G401 (cell line): ENCODE results near the gene AUNIP. TPM values are rescaled to one million over a fixed set of nuclear protein-coding genes. Genes with fewer than 3 reads are reported as not detected.

Experiments
- DNase-seq: peaks from one replicate; pipeline ENCODE4 v3.0.0-alpha.2; 2015; ENCODE audit warnings: low spot score
- in situ Hi-C: cut with HindIII; loops from 2 replicates; pipeline ENCODE4 v1.10.0; 2016; ENCODE audit warnings: low sequenced_read_pairs, mixed read lengths
- total RNA-seq: library from RNA; depleted of rRNA; stranded (reverse); fragments of >200 nt; shearing (Covaris generic); gene quantifications from 2 replicates; pipeline ENCODE4 v1.2.3, GENCODE V29; 2014; rRNA removed

AUNIP gene
- total RNA-seq = 28.9 and 29.4 TPM in 2 replicates

DNA sequence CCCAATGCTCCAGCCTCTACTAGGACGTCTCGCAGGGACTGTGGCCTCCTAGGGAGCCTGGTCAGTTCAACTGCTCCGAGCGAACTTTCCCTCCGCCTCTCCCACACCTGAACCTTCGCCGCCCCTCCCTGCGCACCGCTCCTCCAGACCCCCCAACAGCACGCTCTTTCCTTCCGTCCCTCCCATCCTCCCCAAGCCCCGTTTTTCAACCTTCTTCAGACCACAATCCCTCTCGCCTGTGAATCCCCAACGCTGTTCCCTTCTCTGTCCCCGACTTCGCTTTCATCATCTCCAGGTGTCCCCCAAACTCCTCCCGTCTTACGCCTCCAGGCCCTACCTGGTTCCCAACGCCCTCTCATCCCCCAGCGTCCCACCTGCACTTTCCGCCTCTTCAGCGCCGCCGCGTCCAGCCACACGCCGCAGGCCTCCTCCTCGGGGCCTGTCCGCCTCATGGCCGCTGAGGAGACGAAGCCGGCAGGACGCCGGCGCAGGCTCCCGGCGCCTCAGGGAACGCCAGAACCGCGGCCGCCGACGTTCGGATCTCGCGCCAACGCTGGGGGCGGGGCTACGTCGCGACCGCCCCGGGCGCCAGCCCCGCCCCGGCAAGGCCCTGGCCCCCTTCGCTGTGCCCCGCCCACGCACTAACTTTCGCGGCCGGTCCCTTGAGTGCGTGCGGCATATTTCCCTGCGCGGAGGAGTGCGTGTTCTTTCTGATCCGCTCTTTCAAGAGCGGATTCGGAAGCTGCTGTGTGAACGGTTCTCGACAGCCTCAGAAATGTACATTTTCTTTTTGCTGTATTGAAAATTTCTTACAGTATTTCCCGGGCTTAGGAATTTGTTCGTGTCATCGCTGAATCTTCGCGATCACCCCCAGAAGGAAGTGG lies at the start of gene AUNIP:
Gene AUNIP (minus strand): TSS at position 552 of the 884 bp plus-strand sequence. CDS start 100 bp downstream, at position 452.
- DNase-seq = peak; percentile 76
- in situ Hi-C loops = no loop called here

DNA sequence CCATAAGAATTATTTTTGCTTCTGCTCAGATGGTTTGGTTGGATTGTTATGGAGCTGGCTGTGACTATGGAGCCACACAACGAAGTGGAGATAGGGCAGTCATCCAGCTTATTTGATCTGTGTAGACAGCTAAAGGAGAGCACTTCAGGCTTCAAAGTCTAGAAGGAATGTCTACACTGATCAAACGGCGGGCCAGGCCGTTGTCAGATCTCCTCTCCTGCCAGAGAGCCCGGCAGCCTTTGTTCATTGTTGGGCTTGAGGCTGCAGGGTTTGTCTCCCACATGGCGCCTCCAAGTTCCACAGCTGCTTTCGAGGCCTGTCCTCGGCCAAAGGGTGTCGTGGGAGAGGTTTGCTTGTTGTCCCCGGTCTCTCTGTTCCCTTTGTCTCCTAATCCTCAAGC lies 49.8 kb upstream of the AUNIP start:
- in situ Hi-C loops = no loop called here
- DNase-seq = no peak

- in situ Hi-C loops = no loop called here
- no peak for DNase-seq
These were observed 48.9 kb upstream of the AUNIP start for GRCh38 chr1:25908161-25908560.

DNA sequence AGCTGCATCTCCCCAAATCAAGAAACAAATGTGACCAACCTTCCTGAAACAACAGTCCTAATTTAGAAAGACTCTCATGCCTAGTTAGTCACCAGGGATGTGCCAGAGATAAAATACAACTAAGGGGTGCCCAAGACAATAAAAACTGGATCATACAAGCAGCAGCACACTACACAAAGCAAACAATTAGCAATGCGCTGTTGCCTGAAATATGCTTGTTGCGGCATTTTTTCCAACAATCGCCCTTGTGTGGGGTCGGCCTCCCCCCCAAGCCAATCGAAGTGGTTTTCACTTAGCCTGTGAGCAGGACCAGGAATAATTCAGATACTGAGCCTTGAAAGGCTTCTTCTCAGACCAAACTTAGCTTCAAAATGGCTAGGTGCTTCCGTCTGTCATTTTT lies 48.3 kb upstream of the AUNIP start:
- in situ Hi-C loops = no loop called here
- DNase-seq = no peak

DNA sequence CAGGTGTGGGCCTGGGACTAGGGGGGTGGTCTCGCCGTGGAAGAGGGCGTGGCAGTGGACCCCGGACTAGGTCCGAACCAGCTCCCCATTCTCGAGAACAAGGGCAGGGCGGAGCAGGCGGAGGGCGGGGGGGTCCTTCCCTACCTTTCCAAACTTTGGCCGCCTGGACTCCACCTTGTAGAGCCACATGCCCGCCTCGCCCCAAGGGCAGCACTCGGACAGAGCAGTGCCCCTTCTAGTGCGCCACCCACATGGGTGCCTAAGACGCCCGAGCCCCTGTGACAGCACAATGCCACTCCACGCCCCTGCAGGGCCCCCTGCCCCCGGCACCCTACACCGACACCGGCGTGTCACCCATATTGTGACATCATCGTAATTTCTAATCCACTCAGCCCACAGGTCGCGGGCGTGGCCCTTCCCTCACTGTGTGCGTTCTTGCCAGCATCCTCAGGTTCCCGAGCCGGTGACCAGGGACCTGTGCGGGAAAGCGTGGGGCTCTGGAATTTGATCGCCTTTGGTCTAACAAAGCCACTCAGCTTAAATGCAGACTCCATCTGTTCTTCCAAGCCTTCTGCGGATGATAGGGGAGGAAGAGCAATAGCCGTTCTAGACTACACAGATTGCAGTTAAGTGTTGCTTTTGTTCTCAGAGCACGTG lies 47.5 kb upstream of the AUNIP start:
- in situ Hi-C loops = no loop called here
- peak; percentile 67 for DNase-seq

- in situ Hi-C loops = no loop called here
- DNase-seq = peak; percentile 95
These were observed 46.7 kb upstream of the AUNIP start, which contains the start of gene STMN1 for GRCh38 chr1:25905680-25906643. Gene STMN1 (minus strand): TSS chr1:25906419. CDS start chr1:25904676, 1,743 bp downstream.

GRCh38 chr1:25904943-25905679 lies 45.9 kb upstream of the AUNIP start:
- in situ Hi-C loops = no loop called here
- DNase-seq = peak; percentile 95

DNA sequence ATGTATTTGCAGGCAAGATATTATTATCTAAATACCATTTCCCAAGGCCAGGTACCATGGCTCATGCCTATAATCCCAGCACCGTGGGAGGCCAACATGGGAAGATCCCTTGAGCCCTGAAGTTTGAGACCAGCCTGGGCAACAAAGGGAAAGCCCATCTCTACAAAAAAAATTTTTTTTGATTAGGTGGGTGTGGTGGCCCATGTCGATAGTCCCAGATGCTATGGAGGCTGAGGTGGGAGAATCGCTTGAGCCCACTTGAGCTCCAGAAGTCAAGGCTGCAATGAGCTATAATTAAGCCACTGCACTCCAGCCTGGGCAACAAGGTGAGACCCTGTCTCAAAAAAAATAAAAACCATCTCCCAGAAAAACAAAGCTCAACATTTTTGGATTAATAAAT lies 44.7 kb upstream of the AUNIP start:
- in situ Hi-C loops = no loop called here
- no peak for DNase-seq

GRCh38 chr1:25902462-25902861 lies 43.2 kb upstream of the AUNIP start:
- in situ Hi-C loops = no loop called here
- no peak for DNase-seq

DNA sequence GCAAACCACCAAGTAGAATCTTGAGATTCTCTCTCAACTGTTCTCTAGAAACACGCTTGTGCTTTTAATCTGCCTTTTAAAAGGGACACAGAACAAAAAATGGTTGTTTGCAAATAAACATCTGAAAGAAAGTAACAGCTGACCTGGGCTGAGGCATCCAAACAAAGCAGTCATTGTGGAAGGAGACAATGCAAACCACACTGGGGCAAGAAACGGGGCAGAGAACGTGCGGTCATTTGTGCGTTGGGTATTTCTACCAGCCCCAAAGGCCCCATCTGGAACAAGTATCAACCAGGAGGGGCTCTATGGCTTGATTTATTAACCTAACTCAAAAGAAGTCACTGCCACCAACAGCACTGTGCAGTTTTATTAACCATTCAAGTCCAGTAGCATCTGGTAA lies 41.0 kb upstream of the AUNIP start:
- in situ Hi-C loops = no loop called here
- DNase-seq = no peak

GRCh38 chr1:25899792-25900191 lies 40.5 kb upstream of the AUNIP start:
- in situ Hi-C loops = loop anchor here (10.0 kb wide), 1 partner anchor 95 kb away; the partner anchor contains the start of gene PAFAH2

DNA sequence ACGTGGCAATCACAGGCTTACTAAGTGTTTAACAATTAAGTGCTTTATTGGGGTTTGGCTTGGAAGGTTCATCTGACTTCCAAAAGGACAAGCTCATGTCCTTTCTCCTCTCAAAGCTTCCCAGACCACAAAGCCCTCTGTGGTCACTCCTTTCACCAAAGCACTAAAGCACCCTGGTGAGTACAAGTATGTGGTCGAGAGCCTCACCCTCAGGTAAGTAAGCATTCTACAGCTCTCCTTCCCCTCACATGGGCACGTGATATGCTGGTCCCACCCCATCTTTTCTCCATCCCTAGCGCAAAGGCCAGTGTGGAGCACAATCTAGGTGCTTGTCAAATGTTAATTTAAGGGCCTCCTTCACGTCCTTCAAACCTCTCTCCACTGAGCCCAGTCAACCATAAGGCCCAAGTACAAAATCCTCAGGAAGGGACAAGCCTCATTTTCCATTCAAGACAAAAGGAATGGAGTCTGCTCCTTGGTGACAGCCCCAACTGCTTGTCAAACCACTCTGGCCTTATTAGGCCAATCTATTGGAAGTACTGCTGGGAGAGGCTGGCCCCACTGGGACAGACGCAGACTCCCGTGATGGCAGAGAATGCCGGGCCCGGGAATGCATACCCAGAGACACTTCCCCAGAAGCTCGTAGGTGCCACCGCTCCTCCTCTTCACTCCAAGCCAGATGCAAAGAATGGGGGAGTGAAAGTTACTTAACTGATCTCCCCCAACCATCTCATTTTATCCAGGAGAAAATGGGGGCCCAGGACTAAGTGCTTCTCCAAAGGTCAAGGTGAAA lies 39.2 kb upstream of the AUNIP start:
- in situ Hi-C loops = loop anchor here (10.0 kb wide), 1 partner anchor 96 kb away; the partner anchor contains the start of gene PAFAH2
- no peak for DNase-seq

More at GRCh38 chr1:25899792-25900191, 40.5 kb upstream of the AUNIP start:
- no peak for DNase-seq

- in situ Hi-C loops = loop anchor here (10.0 kb wide), 1 partner anchor 97 kb away; the partner anchor contains the start of gene PAFAH2
- no peak for DNase-seq
These were observed 38.5 kb upstream of the AUNIP start for GRCh38 chr1:25897754-25898153.

- in situ Hi-C loops = loop anchor here (10.0 kb wide), 1 partner anchor 99 kb away; the partner anchor contains the start of gene PAFAH2
- peak; percentile 52 for DNase-seq
These were observed 37.0 kb upstream of the AUNIP start for GRCh38 chr1:25896266-25896665.

- DNase-seq = peak; percentile 94
- in situ Hi-C loops = loop anchor here (10.0 kb wide), 1 partner anchor 99 kb away; the partner anchor contains the start of gene PAFAH2
These were observed 36.2 kb upstream of the AUNIP start for GRCh38 chr1:25895365-25895990.

DNA sequence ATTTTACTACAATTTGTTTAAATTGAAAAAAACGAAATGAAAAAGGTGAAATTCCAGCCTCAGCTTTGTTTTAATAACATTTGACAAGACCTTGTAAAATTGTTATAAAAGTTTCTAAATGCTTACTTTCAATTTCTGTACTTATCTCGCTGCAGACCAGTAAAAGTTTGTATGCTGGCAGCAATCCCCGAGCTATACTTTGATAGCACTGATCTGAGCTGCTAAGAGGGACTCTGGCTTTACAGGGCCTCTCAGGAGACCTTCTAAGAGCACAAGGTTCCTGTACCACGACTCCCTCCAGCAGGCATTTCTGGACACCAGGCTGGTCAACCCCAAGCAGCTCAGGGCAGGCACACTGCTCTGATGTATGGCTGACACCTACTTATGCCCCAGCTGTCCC lies 33.9 kb upstream of the AUNIP start:
- DNase-seq = no peak
- in situ Hi-C loops = loop anchor here (10.0 kb wide), 1 partner anchor 102 kb away; the partner anchor contains the start of gene PAFAH2

DNA sequence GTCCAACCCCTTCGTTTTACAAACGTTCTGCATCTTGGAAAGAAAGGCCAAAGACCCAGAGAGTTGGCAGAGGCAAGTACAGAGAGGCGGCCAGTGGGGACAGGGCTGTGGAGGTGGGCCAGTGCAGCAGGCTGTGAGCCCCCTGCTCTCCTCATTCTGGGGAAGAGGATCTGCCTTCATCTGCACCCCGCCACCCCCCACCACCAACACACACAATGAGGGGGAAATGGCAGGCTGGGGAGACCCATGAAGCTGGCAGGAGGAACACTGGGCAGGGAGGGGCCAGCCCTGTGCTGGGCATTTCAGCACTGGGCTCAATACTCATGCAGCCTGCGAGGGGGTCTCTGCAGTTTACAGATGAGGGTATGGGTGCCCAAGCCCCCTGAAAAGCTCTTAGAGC lies 32.3 kb upstream of the AUNIP start:
- in situ Hi-C loops = loop anchor here (10.0 kb wide), 1 partner anchor 103 kb away; the partner anchor contains the start of gene PAFAH2
- DNase-seq = no peak
